ENCODE results near the gene IFT52. TPM values are rescaled to one million over a fixed set of nuclear protein-coding genes. Genes with fewer than 3 reads are reported as not detected.
A peak's percentile ranks its signal among the peaks of the same experiment; 100 is the strongest.
"Not testable (repeated sequence)": the region's sequence is repeated elsewhere in the genome, so short reads cannot be mapped to it uniquely, and the experiment has no call there.

The IFT52 gene
- total RNA-seq, 1 donor from 2014 or later: 56.6 TPM

DNA sequence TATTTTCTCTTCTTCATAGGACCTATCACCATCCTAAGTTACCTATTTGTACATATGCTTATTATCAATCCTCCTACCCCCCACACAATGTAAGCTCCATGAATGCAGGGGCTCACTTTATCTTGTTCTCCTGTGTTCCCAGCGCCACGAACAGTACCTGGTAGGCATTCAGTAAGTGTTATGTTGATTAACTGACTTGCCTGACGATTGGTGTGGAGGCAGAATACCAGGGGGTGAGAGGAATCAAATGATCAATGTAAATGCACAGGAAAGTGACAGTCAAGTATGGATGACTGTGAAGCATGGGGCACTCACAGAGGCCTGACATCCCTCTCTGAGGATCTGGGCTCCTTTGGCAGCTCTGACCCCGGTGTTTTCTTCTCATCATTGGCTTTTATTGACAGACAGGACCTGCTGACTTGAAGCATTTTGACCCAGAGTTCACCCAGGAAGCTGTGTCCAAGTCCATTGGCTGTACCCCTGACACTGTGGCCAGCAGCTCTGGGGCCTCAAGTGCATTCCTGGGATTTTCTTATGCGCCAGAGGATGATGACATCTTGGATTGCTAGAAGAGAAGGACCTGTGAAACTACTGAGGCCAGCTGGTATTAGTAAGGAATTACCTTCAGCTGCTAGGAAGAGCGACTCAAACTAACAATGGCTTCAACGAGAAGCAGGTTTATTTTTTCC is 6.1 kb upstream of the IFT52 start:
- DNase-seq (ENCODE audit: low spot score, unreplicated experiment): no peak
- Mint-ChIP-seq H3K27me3 (no peaks in the 10 kb centered on the region), H3K27ac (peak overlapping the region; percentile 21), H3K36me3 (ENCODE audit: insufficient read depth) (no peaks in the 10 kb centered on the region), H3K4me3 (ENCODE audit: low read depth) (no peak overlapping the region), H3K4me1 (ENCODE audit: low read depth) (peaks cover 5% of the 10 kb centered on the region), H3K9me3 (ENCODE audit: low read depth) (no peaks in the 10 kb centered on the region)
- TF ChIP-seq, protein P1, sequence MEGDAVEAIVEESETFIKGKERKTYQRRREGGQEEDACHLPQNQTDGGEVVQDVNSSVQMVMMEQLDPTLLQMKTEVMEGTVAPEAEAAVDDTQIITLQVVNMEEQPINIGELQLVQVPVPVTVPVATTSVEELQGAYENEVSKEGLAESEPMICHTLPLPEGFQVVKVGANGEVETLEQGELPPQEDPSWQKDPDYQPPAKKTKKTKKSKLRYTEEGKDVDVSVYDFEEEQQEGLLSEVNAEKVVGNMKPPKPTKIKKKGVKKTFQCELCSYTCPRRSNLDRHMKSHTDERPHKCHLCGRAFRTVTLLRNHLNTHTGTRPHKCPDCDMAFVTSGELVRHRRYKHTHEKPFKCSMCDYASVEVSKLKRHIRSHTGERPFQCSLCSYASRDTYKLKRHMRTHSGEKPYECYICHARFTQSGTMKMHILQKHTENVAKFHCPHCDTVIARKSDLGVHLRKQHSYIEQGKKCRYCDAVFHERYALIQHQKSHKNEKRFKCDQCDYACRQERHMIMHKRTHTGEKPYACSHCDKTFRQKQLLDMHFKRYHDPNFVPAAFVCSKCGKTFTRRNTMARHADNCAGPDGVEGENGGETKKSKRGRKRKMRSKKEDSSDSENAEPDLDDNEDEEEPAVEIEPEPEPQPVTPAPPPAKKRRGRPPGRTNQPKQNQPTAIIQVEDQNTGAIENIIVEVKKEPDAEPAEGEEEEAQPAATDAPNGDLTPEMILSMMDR (IDR thresholded peaks at IDR 0.05; ENCODE audit: unreplicated experiment): no peak

DNA sequence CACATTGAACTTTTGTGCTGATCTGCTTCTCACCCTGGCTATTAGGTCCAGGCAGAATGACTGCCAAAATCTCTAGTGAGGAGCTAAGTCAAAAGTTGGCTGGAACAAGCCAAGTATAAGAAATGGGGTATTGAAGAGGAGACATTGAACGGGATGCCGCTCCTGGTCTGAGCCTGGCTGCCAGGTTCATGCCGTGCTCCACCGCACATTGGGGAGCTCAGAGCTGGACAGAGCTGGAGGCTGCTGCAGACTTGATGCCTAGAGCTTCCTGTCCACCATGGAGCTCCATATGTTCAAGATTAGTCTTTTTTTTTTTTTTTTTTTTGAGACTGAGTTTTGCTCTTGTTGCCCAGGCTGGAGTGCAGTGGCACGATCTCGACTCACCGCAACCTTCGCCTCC is 4.1 kb upstream of the IFT52 start:
- TF ChIP-seq, protein P1 (IDR thresholded peaks at IDR 0.05; ENCODE audit: unreplicated experiment): no peak
- no peak for DNase-seq (ENCODE audit: low spot score, unreplicated experiment)
- Mint-ChIP-seq H3K27me3 (no peaks in the 10 kb centered on the region), H3K36me3 (ENCODE audit: insufficient read depth) (no peaks in the 10 kb centered on the region), H3K27ac (no peak overlapping the region), H3K4me3 (ENCODE audit: low read depth) (no peak overlapping the region), H3K4me1 (ENCODE audit: low read depth) (peaks cover 14% of the 10 kb centered on the region), H3K9me3 (ENCODE audit: low read depth) (no peaks in the 10 kb centered on the region)

DNA sequence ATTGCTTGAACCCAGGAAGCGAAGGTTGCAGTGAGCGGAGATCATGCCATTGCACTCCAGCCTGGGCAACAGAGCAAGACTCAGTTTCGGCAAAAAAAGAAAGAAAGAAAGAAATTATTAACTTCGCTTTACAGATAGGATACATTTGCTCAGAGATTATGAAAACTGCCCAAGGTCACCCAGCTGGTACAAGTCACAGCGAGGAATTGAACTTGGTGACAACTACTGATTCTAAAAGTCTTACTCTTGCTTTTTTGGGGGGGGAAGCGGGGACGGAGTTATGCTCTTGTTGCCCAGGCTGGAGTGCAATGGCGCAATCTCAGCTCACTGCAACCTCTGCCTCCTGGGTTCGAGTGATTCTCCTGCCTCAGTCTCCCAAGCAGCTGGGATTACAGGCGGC is 2.2 kb upstream of the IFT52 start:
- H3K9me3 Mint-ChIP-seq (ENCODE audit: low read depth); H3K4me3 Mint-ChIP-seq (ENCODE audit: low read depth); H3K27me3 Mint-ChIP-seq; DNase-seq (ENCODE audit: low spot score, unreplicated experiment); H3K36me3 Mint-ChIP-seq (ENCODE audit: insufficient read depth); H3K27ac Mint-ChIP-seq: not testable (repeated sequence)
- peaks cover 16% of the 10 kb centered on the region for H3K4me1 Mint-ChIP-seq (ENCODE audit: low read depth)

DNA sequence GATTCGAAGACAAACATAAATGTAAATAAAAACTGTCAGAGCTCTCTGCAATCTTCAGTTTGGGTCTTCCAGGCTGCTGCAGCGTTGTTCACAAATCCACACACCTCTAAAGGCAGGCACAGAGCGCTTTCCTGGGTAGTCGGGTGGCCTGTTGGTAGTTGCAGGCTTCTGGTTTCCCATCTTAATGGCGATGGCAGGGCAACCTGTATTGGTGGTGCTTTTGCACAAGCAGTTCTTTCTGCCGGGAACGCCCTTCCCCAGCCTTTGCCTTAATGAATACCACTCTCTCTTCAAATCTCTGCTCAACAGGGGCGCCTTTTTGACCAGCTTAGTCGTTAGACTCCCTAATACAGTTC is 723 bp upstream of the IFT52 start:
- Mint-ChIP-seq H3K4me1 (ENCODE audit: low read depth) (peaks cover 10% of the 10 kb centered on the region), H3K4me3 (ENCODE audit: low read depth) (peak overlapping the region; percentile 90), H3K27me3 (no peaks in the 10 kb centered on the region), H3K36me3 (ENCODE audit: insufficient read depth) (peaks cover 9% of the 10 kb centered on the region), H3K27ac (peak overlapping the region; percentile 99), H3K9me3 (ENCODE audit: low read depth) (no peaks in the 10 kb centered on the region)
- TF ChIP-seq, protein P1 (IDR thresholded peaks at IDR 0.05; ENCODE audit: unreplicated experiment): no peak
- no peak for DNase-seq (ENCODE audit: low spot score, unreplicated experiment)

DNA sequence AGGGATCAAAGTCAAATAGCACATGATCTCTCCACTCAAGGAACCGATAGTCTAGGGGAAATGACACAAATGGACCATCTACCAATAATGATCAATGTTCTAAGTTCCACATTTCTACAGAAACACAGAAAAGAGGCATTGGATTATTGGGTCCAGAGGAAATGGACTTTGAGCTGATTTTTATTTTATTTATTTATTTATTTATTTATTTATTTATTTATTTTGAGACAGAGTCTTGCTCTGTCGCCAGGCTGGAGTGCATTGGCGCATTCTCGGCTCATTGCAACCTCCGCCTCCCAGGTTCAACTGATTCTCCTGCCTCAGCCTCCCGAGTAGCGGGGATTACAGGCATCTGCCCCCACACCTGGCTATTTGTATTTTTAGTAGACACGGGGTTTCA is 11.2 kb downstream of the IFT52 start:
- H3K4me3 Mint-ChIP-seq (ENCODE audit: low read depth); H3K27ac Mint-ChIP-seq; DNase-seq (ENCODE audit: low spot score, unreplicated experiment); H3K9me3 Mint-ChIP-seq (ENCODE audit: low read depth); H3K4me1 Mint-ChIP-seq (ENCODE audit: low read depth); H3K27me3 Mint-ChIP-seq: not testable (repeated sequence)
- peaks cover 33% of the 10 kb centered on the region for H3K36me3 Mint-ChIP-seq (ENCODE audit: insufficient read depth)

DNA sequence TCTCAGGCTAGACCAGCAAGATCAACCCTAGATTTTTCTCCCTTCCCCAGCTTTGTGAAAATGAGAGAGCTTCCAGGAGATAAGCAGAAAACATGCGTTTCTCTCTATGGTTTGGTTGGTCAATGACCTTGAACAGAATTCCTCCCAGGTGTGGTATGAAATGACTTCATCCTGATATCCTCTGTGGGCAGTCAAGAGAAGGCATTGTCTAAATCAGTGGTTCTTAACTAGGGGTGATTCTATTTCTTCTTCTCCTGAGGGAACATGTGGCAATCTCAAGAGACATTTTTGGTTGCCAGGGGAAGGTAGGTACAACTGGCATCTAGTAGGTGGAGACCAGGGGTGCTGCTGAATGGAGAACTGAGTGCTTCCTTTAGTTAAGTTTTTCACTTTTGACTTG is 12.4 kb downstream of the IFT52 start:
- TF ChIP-seq, protein P1 (IDR thresholded peaks at IDR 0.05; ENCODE audit: unreplicated experiment): no peak
- H3K4me3 Mint-ChIP-seq (ENCODE audit: low read depth): no peak overlapping the region
- no peaks in the 10 kb centered on the region for H3K9me3 Mint-ChIP-seq (ENCODE audit: low read depth)
- H3K27me3 Mint-ChIP-seq: no peaks in the 10 kb centered on the region
- H3K36me3 Mint-ChIP-seq (ENCODE audit: insufficient read depth): peaks cover 34% of the 10 kb centered on the region
- no peaks in the 10 kb centered on the region for H3K4me1 Mint-ChIP-seq (ENCODE audit: low read depth)
- H3K27ac Mint-ChIP-seq: no peak overlapping the region
- no peak for DNase-seq (ENCODE audit: low spot score, unreplicated experiment)

Measured in progenitor cell of endocrine pancreas (in vitro differentiated cells).